ENCODE results near the gene ARMH1.

Gene ARMH1

DNA sequence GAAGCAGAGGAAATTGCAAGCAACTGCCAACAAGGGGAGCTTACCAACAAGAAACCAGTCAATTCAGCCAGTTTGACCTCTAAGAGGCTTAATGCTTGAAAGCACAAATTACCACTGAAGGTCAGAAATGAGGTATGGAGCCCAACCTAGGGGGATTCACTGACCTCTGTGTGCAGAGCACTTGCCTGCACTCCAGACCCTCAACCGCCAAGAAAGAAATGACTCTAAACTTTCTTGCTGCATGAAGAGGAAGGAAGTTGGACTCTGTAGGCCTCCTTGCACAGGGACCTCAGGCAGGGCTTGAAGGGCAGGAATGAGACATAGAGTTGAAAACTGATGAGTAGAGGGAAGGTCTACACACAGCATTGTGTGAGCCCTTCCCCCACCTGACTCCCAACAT, 10.0 kb downstream of the ARMH1 start:
- H3K36me3 ChIP-seq (ENCODE audit: control insufficient read depth in 2 of 2, insufficient read depth in 1 of 2, low read length in 2 of 2): no peaks in the 10 kb centered on the region
- H3K4me3 ChIP-seq (ENCODE audit: low read depth, low read length): no peak overlapping the region
- CTCF ChIA-PET: interaction anchor here (0.7 to 0.9 kb wide), 2 partner anchors 11 to 32 kb away, joined by 3 to 4 read pairs; partner anchors contain the start of gene TMEM53
- no peak overlapping the region for H3K27ac ChIP-seq (ENCODE audit: extremely low read depth, low read depth, low read length)
- H3K4me1 ChIP-seq (ENCODE audit: control insufficient read depth, insufficient read depth, low read length): no peaks in the 10 kb centered on the region
- TF ChIP-seq ZNF239 (tag by site-specific recombination; IDR thresholded peaks at IDR 0.05): no peak
- TF ChIP-seq ZNF416 (tag by site-specific recombination; IDR thresholded peaks at IDR 0.05): no peak
- TF ChIP-seq ZBTB8A (tag by site-specific recombination; IDR thresholded peaks at IDR 0.05): no peak
- TF ChIP-seq TRIM28 (IDR thresholded peaks at IDR 0.05; ENCODE audit: borderline replicate concordance, low read length): no peak
- TF ChIP-seq, protein P1, sequence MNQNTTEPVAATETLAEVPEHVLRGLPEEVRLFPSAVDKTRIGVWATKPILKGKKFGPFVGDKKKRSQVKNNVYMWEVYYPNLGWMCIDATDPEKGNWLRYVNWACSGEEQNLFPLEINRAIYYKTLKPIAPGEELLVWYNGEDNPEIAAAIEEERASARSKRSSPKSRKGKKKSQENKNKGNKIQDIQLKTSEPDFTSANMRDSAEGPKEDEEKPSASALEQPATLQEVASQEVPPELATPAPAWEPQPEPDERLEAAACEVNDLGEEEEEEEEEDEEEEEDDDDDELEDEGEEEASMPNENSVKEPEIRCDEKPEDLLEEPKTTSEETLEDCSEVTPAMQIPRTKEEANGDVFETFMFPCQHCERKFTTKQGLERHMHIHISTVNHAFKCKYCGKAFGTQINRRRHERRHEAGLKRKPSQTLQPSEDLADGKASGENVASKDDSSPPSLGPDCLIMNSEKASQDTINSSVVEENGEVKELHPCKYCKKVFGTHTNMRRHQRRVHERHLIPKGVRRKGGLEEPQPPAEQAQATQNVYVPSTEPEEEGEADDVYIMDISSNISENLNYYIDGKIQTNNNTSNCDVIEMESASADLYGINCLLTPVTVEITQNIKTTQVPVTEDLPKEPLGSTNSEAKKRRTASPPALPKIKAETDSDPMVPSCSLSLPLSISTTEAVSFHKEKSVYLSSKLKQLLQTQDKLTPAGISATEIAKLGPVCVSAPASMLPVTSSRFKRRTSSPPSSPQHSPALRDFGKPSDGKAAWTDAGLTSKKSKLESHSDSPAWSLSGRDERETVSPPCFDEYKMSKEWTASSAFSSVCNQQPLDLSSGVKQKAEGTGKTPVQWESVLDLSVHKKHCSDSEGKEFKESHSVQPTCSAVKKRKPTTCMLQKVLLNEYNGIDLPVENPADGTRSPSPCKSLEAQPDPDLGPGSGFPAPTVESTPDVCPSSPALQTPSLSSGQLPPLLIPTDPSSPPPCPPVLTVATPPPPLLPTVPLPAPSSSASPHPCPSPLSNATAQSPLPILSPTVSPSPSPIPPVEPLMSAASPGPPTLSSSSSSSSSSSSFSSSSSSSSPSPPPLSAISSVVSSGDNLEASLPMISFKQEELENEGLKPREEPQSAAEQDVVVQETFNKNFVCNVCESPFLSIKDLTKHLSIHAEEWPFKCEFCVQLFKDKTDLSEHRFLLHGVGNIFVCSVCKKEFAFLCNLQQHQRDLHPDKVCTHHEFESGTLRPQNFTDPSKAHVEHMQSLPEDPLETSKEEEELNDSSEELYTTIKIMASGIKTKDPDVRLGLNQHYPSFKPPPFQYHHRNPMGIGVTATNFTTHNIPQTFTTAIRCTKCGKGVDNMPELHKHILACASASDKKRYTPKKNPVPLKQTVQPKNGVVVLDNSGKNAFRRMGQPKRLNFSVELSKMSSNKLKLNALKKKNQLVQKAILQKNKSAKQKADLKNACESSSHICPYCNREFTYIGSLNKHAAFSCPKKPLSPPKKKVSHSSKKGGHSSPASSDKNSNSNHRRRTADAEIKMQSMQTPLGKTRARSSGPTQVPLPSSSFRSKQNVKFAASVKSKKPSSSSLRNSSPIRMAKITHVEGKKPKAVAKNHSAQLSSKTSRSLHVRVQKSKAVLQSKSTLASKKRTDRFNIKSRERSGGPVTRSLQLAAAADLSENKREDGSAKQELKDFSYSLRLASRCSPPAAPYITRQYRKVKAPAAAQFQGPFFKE (tag by site-specific recombination; IDR thresholded peaks at IDR 0.05; ENCODE audit: borderline replicate concordance): no peak
- H3K9me3 ChIP-seq (ENCODE audit: control insufficient read depth, insufficient read depth, low read depth, low read length): no peaks in the 10 kb centered on the region
- POLR2A ChIA-PET: no interaction called here

DNA sequence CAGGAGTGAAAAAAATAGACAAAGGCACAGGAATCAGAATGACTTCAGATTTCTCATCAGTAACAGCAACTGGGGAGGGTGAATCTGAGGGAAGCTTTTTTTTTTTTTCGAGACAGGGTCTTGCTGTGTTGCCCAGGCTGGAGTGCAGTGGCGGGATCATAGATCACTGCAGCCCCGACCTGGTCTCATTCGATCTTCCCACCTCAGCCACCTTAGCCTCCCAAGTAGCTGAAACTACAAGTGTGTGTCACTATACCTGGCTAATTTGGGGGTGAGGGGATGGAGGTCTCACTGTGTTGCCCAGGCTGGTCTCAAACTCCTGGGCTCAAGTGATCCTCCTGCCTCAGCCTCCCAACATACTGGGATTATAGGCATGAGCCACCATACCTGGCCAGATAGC, 10.7 kb downstream of the ARMH1 start:
- ChIA-PET CTCF (no interaction called here), POLR2A (no interaction called here)
- no peak overlapping the region for H3K4me3 ChIP-seq (ENCODE audit: low read depth, low read length)
- no peak overlapping the region for H3K27ac ChIP-seq (ENCODE audit: extremely low read depth, low read depth, low read length)
- H3K36me3 ChIP-seq (ENCODE audit: control insufficient read depth in 2 of 2, insufficient read depth in 1 of 2, low read length in 2 of 2): no peaks in the 10 kb centered on the region
- TF ChIP-seq ZNF121 (tag by site-specific recombination; IDR thresholded peaks at IDR 0.05) (peak; percentile 91), ZNF19 (tag by site-specific recombination; IDR thresholded peaks at IDR 0.05; ENCODE audit: low read depth) (no peak)
- TF ChIP-seq, protein P2, sequence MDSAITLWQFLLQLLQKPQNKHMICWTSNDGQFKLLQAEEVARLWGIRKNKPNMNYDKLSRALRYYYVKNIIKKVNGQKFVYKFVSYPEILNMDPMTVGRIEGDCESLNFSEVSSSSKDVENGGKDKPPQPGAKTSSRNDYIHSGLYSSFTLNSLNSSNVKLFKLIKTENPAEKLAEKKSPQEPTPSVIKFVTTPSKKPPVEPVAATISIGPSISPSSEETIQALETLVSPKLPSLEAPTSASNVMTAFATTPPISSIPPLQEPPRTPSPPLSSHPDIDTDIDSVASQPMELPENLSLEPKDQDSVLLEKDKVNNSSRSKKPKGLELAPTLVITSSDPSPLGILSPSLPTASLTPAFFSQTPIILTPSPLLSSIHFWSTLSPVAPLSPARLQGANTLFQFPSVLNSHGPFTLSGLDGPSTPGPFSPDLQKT (IDR thresholded peaks at IDR 0.05; ENCODE audit: borderline replicate concordance, low read depth, low read length): no peak
- H3K9me3 ChIP-seq (ENCODE audit: control insufficient read depth, insufficient read depth, low read depth, low read length): no peaks in the 10 kb centered on the region
- H3K4me1 ChIP-seq (ENCODE audit: control insufficient read depth, insufficient read depth, low read length): no peaks in the 10 kb centered on the region

DNA sequence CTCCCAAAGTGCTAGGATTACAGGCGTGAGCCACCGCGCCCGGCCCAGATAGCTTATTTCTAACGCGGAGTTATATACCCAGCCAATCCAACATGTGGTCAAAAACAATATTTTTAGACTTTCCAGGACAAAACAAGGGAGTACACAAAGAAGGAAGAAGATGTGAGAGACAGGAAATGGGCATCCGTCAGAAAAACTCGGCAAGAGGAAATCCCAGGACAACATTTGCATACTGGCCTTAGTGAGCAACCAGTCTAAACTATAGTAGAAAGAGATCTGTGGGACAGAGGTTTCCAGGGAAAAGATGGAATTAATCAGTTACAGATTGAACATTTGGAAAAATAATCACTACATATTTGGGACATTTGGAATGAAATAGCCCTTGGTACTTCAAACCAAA, 11.4 kb downstream of the ARMH1 start:
- ChIA-PET POLR2A (no interaction called here), CTCF (no interaction called here)
- Histone ChIP-seq H3K36me3 (ENCODE audit: control insufficient read depth in 2 of 2, insufficient read depth in 1 of 2, low read length in 2 of 2) (no peaks in the 10 kb centered on the region), H3K4me3 (ENCODE audit: low read depth, low read length) (no peak overlapping the region), H3K9me3 (ENCODE audit: control insufficient read depth, insufficient read depth, low read depth, low read length) (no peaks in the 10 kb centered on the region), H3K27ac (ENCODE audit: extremely low read depth, low read depth, low read length) (no peak overlapping the region), H3K4me1 (ENCODE audit: control insufficient read depth, insufficient read depth, low read length) (no peaks in the 10 kb centered on the region)
- TF ChIP-seq SCRT1 (tag by site-specific recombination; IDR thresholded peaks at IDR 0.05; ENCODE audit: borderline replicate concordance) (no peak), BCL11A (tag by site-specific recombination; IDR thresholded peaks at IDR 0.05; ENCODE audit: low read depth) (no peak), OVOL3 (tag by site-specific recombination; IDR thresholded peaks at IDR 0.05) (no peak), ZNF777 (tag by site-specific recombination; IDR thresholded peaks at IDR 0.05; ENCODE audit: borderline replicate concordance) (no peak), ZNF843 (tag by site-specific recombination; IDR thresholded peaks at IDR 0.05) (no peak), ZNF501 (tag by site-specific recombination; IDR thresholded peaks at IDR 0.05) (no peak), ZNF629 (tag by site-specific recombination; IDR thresholded peaks at IDR 0.05) (no peak), ZNF654 (tag by site-specific recombination; IDR thresholded peaks at IDR 0.05; ENCODE audit: low read depth) (no peak), ZNF292 (tag by site-specific recombination; IDR thresholded peaks at IDR 0.05; ENCODE audit: borderline replicate concordance, low read depth) (no peak), ZNF626 (tag by site-specific recombination; IDR thresholded peaks at IDR 0.05) (no peak), ZSCAN16 (tag by site-specific recombination; IDR thresholded peaks at IDR 0.05) (no peak), HOXA7 (CRISPR knock-in tag; IDR thresholded peaks at IDR 0.05; ENCODE audit: borderline replicate concordance) (no peak), HOXD13 (CRISPR knock-in tag; IDR thresholded peaks at IDR 0.05; ENCODE audit: borderline replicate concordance) (no peak), OSR2 (tag by site-specific recombination; IDR thresholded peaks at IDR 0.05) (no peak)
- TF ChIP-seq, protein P3, sequence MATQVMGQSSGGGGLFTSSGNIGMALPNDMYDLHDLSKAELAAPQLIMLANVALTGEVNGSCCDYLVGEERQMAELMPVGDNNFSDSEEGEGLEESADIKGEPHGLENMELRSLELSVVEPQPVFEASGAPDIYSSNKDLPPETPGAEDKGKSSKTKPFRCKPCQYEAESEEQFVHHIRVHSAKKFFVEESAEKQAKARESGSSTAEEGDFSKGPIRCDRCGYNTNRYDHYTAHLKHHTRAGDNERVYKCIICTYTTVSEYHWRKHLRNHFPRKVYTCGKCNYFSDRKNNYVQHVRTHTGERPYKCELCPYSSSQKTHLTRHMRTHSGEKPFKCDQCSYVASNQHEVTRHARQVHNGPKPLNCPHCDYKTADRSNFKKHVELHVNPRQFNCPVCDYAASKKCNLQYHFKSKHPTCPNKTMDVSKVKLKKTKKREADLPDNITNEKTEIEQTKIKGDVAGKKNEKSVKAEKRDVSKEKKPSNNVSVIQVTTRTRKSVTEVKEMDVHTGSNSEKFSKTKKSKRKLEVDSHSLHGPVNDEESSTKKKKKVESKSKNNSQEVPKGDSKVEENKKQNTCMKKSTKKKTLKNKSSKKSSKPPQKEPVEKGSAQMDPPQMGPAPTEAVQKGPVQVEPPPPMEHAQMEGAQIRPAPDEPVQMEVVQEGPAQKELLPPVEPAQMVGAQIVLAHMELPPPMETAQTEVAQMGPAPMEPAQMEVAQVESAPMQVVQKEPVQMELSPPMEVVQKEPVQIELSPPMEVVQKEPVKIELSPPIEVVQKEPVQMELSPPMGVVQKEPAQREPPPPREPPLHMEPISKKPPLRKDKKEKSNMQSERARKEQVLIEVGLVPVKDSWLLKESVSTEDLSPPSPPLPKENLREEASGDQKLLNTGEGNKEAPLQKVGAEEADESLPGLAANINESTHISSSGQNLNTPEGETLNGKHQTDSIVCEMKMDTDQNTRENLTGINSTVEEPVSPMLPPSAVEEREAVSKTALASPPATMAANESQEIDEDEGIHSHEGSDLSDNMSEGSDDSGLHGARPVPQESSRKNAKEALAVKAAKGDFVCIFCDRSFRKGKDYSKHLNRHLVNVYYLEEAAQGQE (tag by site-specific recombination; IDR thresholded peaks at IDR 0.05): no peak

Data from HEK293 (cell line).